Stimulated activated CD4-positive, alpha-beta T cell treated with anti-CD3 and anti-CD28 coated beads, Interleukin-2, amount 100 ng/mL, for 4 hours (primary cell): Measurements from ENCODE around the gene TAMALIN.

Experiments used
- DNase-seq: peaks from one replicate; pipeline ENCODE4 v3.0.0-alpha.2; 2020; ENCODE audit warnings: low read depth

TAMALIN gene

GRCh38 chr12:52014567-52015530, 8.1 kb downstream of the TAMALIN start:
- DNase-seq: no peak

- no peak for DNase-seq
Measured at GRCh38 chr12:52015532-52016041, 8.8 kb downstream of the TAMALIN start.

- DNase-seq: no peak
Measured at GRCh38 chr12:52018433-52019112, 11.8 kb downstream of the TAMALIN start.

- DNase-seq: no peak
Measured at GRCh38 chr12:52019113-52019770, 12.5 kb downstream of the TAMALIN start.

- DNase-seq: peak; percentile 51
Measured at GRCh38 chr12:52020539-52021336, 14.0 kb downstream of the TAMALIN start.

- DNase-seq: no peak
Measured at GRCh38 chr12:52022841-52023181, 16.1 kb downstream of the TAMALIN start.

GRCh38 chr12:52023182-52023975, 16.6 kb downstream of the TAMALIN start:
- peak; percentile 85 for DNase-seq

GRCh38 chr12:52023976-52024688, 17.4 kb downstream of the TAMALIN start:
- DNase-seq: no peak

- no peak for DNase-seq
Measured at GRCh38 chr12:52024845-52025230, 18.1 kb downstream of the TAMALIN start.

- no peak for DNase-seq
Measured at GRCh38 chr12:52026263-52026662, 19.5 kb downstream of the TAMALIN start.

- no peak for DNase-seq
Measured at GRCh38 chr12:52027085-52027843, 20.5 kb downstream of the TAMALIN start.

GRCh38 chr12:52029685-52030084, 22.9 kb downstream of the TAMALIN start:
- no peak for DNase-seq

GRCh38 chr12:52032446-52032803, 25.7 kb downstream of the TAMALIN start:
- DNase-seq: no peak

- peak; percentile 81 for DNase-seq
Measured at GRCh38 chr12:52032804-52033445, 26.2 kb downstream of the TAMALIN start.

GRCh38 chr12:52033446-52034140, 26.8 kb downstream of the TAMALIN start:
- no peak for DNase-seq

GRCh38 chr12:52035190-52035589, 28.4 kb downstream of the TAMALIN start:
- DNase-seq: no peak

GRCh38 chr12:52035926-52036325, 29.2 kb downstream of the TAMALIN start:
- DNase-seq: no peak

GRCh38 chr12:52036587-52037171, 29.9 kb downstream of the TAMALIN start:
- peak; percentile 85 for DNase-seq
